GM12878 (cell line): ENCODE results near the gene ZNF528. TPM values are rescaled to one million over a fixed set of nuclear protein-coding genes. Genes with fewer than 3 reads are reported as not detected.

Experiments used
- ATAC-seq: fragments of 200-7000 bp; cut with Tn5 transposase; 3 replicates; pipeline ENCODE4 v1.9.1; 2020; ENCODE audit warnings: mild to moderate bottlenecking, moderate library complexity
- BruUV-seq: library from RNA; stranded (reverse); fragments of 400-500 nt; replicated peaks from 2 replicates; lab custom pipeline; 2021; lab: Mats Ljungman, UMichigan
- CTCF ChIA-PET: fragments of 300-600 bp; sonication (Branson Sonifier 250); formaldehyde crosslinking; extraction: SDS; loops from one replicate; lab custom pipeline; 2021; ENCODE audit warnings: inconsistent platforms; lab: Yijun Ruan, JAX
- POLR2A ChIA-PET: fragments of 350-600 bp; formaldehyde crosslinking; extraction: SDS; loops from one replicate; lab custom pipeline; 2021; ENCODE audit warnings: inconsistent platforms; lab: Charles Lee
- RAD21 ChIA-PET: fragments of 300-600 bp; sonication (Branson Sonifier 250); formaldehyde crosslinking; loops from one replicate; lab custom pipeline; 2023; ENCODE audit warnings: antibody characterized with exemption; ENCODE audit not compliant: unreplicated experiment; lab: Charles Lee
- SMC1A ChIA-PET: fragments of 300-600 bp; sonication (Branson Sonifier 250); formaldehyde crosslinking; loops from one replicate; lab custom pipeline; 2023; ENCODE audit not compliant: unreplicated experiment, uncharacterized antibody; lab: Charles Lee
- DNase-seq: peaks from one replicate; pipeline ENCODE4 v3.0.0-alpha.2; 2011; ENCODE audit warnings: low read depth, low spot score
- FAIRE-seq: peaks from 3 replicates; lab custom pipeline; 2011; peaks lifted over from hg19 to GRCh38; lab: Jason Lieb, UNC
- H2AFZ ChIP-seq: 2 replicates; pipeline ENCODE4 v1.6.0; 2011; ENCODE audit warnings: low read depth, low read length, control low read depth; ENCODE audit not compliant: control insufficient read depth
- H3K27ac ChIP-seq: 2 replicates; pipeline ENCODE4 v1.5.1; 2011; ENCODE audit warnings: control low read depth; ENCODE audit not compliant: control insufficient read depth, insufficient read depth
- H3K27me3 ChIP-seq, 2 experiments: replicated peaks in 1 of 2; 2 replicates each; pipeline versions ENCODE4 v1.6.0 to v1.6.1; 2011; ENCODE audit warnings: low read length in 1 of 2; ENCODE audit not compliant: control insufficient read depth in 2 of 2, insufficient read depth in 2 of 2
- H3K36me3 ChIP-seq, 2 experiments: 2 replicates each; pipeline ENCODE4 v1.5.1; 2011; ENCODE audit warnings: low read length in 1 of 2; ENCODE audit not compliant: control insufficient read depth in 2 of 2, insufficient read depth in 2 of 2
- H3K4me1 ChIP-seq: 2 replicates; pipeline ENCODE4 v1.6.1; 2011; ENCODE audit warnings: mild to moderate bottlenecking, low read length, moderate library complexity, mixed read lengths; ENCODE audit not compliant: control insufficient read depth, insufficient read depth
- H3K4me2 ChIP-seq: 2 replicates; pipeline ENCODE4 v1.6.0; 2011; ENCODE audit warnings: control low read depth; ENCODE audit not compliant: control insufficient read depth, insufficient read depth
- H3K4me3 ChIP-seq: fragments of 200-600 bp; sonication (generic); 2 replicates; pipeline ENCODE4 v1.5.1; 2016
- H3K79me2 ChIP-seq: 2 replicates; pipeline ENCODE4 v1.6.0; 2011; ENCODE audit warnings: low read length; ENCODE audit not compliant: control insufficient read depth, insufficient read depth
- H3K9ac ChIP-seq: 2 replicates; pipeline ENCODE4 v1.8.0; 2011; ENCODE audit warnings: low read length, control low read depth, mixed read lengths; ENCODE audit not compliant: control insufficient read depth, insufficient read depth
- H3K9me3 ChIP-seq: replicated peaks from 3 replicates; pipeline ENCODE4 v1.5.1; 2011; ENCODE audit warnings: mild to moderate bottlenecking, low read length; ENCODE audit not compliant: control insufficient read depth, insufficient read depth
- H4K20me1 ChIP-seq: 2 replicates; pipeline ENCODE4 v1.6.0; 2011; ENCODE audit not compliant: control insufficient read depth, insufficient read depth
- BCL3 ChIP-seq: IDR thresholded peaks from 2 replicates; pipeline ENCODE4 v1.6.1; 2011; ENCODE audit warnings: borderline replicate concordance, low read depth, mild to moderate bottlenecking, moderate library complexity, low read length; ENCODE audit not compliant: insufficient read depth, poor library complexity, severe bottlenecking
- BMI1 ChIP-seq: fragments of 450-650 bp; IDR thresholded peaks from 2 replicates; pipeline ENCODE4 v1.6.1; 2016; ENCODE audit warnings: mild to moderate bottlenecking, moderate library complexity, borderline replicate concordance
- CREB1 ChIP-seq: IDR thresholded peaks from 2 replicates; pipeline ENCODE4 v1.6.1; 2012; ENCODE audit warnings: low read depth, mild to moderate bottlenecking, inconsistent platforms
- E2F4 ChIP-seq: IDR thresholded peaks from 2 replicates; pipeline ENCODE4 v1.6.1; 2012; ENCODE audit warnings: low read depth, low read length, improper control_type of control experiment
- MXI1 ChIP-seq: fragments of 150-350 bp; IDR thresholded peaks from 2 replicates; pipeline ENCODE4 v1.6.1; 2011; ENCODE audit warnings: low read depth, mild to moderate bottlenecking, inconsistent platforms, low read length, improper control_type of control experiment
- MYB ChIP-seq: fragments of 150-350 bp; IDR thresholded peaks from 2 replicates; pipeline ENCODE4 v1.6.1; 2014; ENCODE audit warnings: mild to moderate bottlenecking, low read depth, low read length, borderline replicate concordance
- POU2F2 ChIP-seq: IDR thresholded peaks from 3 replicates; pipeline ENCODE4 v1.6.1; 2011; ENCODE audit warnings: low read depth, mild to moderate bottlenecking, low read length, borderline replicate concordance
- RBBP5 ChIP-seq: fragments of 200-600 bp; sonication (generic); conservative IDR thresholded peaks from 2 replicates; pipeline ENCODE4 v1.6.1; 2016
- RUNX3 ChIP-seq: IDR thresholded peaks from 2 replicates; pipeline ENCODE4 v1.6.1; 2012; ENCODE audit warnings: low read length, inconsistent platforms
- SREBF1 ChIP-seq: IDR thresholded peaks from 2 replicates; pipeline ENCODE4 v1.6.1; 2012; ENCODE audit warnings: mild to moderate bottlenecking, low read length
- STAT1 ChIP-seq: fragments of 450-650 bp; conservative IDR thresholded peaks from 2 replicates; pipeline ENCODE4 v1.6.1; 2014; ENCODE audit warnings: antibody characterized with exemption, mild to moderate bottlenecking
- ZBTB40 ChIP-seq: fragments of 450-650 bp; IDR thresholded peaks from 2 replicates; pipeline ENCODE4 v1.6.1; 2016; ENCODE audit warnings: mild to moderate bottlenecking, moderate library complexity, borderline replicate concordance
- WGBS: methylation state at CpG from one replicate; pipeline ENCODE4 v1.1.6; 2016; ENCODE audit warnings: low lambda C conversion rate; ENCODE audit not compliant: insufficient replicate concordance, insufficient coverage; ENCODE audit errors: missing lambda C conversion rate; 5-methylcytosine and 5-hydroxymethylcytosine counted together
- in situ Hi-C: fragments of 300-500 bp; cut with MboI; formaldehyde crosslinking; loops from 9 replicates; pipeline ENCODE4 v1.14.3; 2018; ENCODE audit warnings: mixed read lengths
- intact Hi-C: fragments of 100-400 bp; cut with micrococcal nuclease; formaldehyde crosslinking; loops from one replicate; pipeline ENCODE4 v1.14.2; 2022; ENCODE audit not compliant: unreplicated experiment
- polyA plus RNA-seq, 11 experiments: library from polyadenylated mRNA; depleted of rRNA in 4 of 11; unstranded in 6 of 11; stranded (reverse) in 5 of 11; fragments of >200 nt; fragmentation: Nextera tagmentation in 4 of 11; fragmentation: Illumina TruSeq in 1 of 11; extraction: Ambion mirVana in 4 of 11; extraction: Trizol in 1 of 11; gene quantifications; 1 replicate in 1 of 11; 2 replicates in 10 of 11; pipeline versions ENCODE4 v1.2.1 to v1.2.3, GENCODE V29; 2011 to 2016; ENCODE audit warnings: inconsistent platforms in 2 of 11, missing spikeins in 2 of 11, low read depth in 1 of 11
- total RNA-seq, 4 experiments: library from RNA; depleted of rRNA in 3 of 4; stranded (reverse); fragments of >200 nt in 3 of 4; fragmentation: Illumina TruSeq in 1 of 4; extraction: Trizol in 1 of 4; gene quantifications; 2 replicates each; pipeline versions ENCODE4 v1.2.1 to v1.2.3, GENCODE V29; 2013 to 2021

ZNF528 gene
- total and polyA plus RNA-seq, 10 of the 15 experiments (the other 5 are each of a cell fraction or from before 2014, with no cell fraction given) = 1.7 to 11.9 (median 6.6) TPM

GRCh38 chr19:52398081-52398441, 412 bp downstream of the ZNF528 start:
- TF ChIP-seq CREB1 = no peak
- 0 out of 2 replicates have a peak, but pooled peaks have one; percentile 23 for TF ChIP-seq ZBTB40
- ChIA-PET SMC1A (interaction anchor here (0.6 kb wide), 1 partner anchor 305 kb away, joined by 3 read pairs; no protein-coding TSS in a partner anchor), POLR2A (no interaction called here), CTCF (no interaction called here), RAD21 (no interaction called here)
- no peaks in the 10 kb centered on the region for H4K20me1 ChIP-seq
- H3K4me3 ChIP-seq = peak overlapping the region; percentile 69
- peak overlapping the region; percentile 88 for H2AFZ ChIP-seq
- FAIRE-seq = no peak
- peak overlapping the region; percentile 65 for H3K9ac ChIP-seq
- no peaks in the 10 kb centered on the region for H3K27me3 ChIP-seq
- H3K4me1 ChIP-seq = no peaks in the 10 kb centered on the region
- H3K36me3 ChIP-seq = no peaks in the 10 kb centered on the region
- peak overlapping the region; percentile 66 for H3K4me2 ChIP-seq
- intact Hi-C loops (no loop called here), in situ Hi-C loops (no loop called here)
- ATAC-seq = no peak; the same call in 1 of the 3 replicates
- WGBS = 33% methylated on average over 14 of the region's 14 CpGs
- no peak for DNase-seq
- peaks cover 14% of the 10 kb centered on the region; the same call in 2 of the 3 replicates for H3K9me3 ChIP-seq
- H3K79me2 ChIP-seq = no peaks in the 10 kb centered on the region
- peak overlapping the region; percentile 59 for H3K27ac ChIP-seq
- TSS peak; percentile 75 for BruUV-seq

- H3K9me3 ChIP-seq = no peaks in the 10 kb centered on the region; the same call in 2 of the 3 replicates
- H3K79me2 ChIP-seq = no peaks in the 10 kb centered on the region
- in situ Hi-C loops (no loop called here), intact Hi-C loops (no loop called here)
- ChIA-PET POLR2A (no interaction called here), CTCF (no interaction called here), RAD21 (no interaction called here), SMC1A (no interaction called here)
- WGBS = 85% methylated on average over 6 of the region's 6 CpGs
- H3K27ac ChIP-seq = no peak overlapping the region
- FAIRE-seq (no peak), DNase-seq (no peak), ATAC-seq (no peak)
- no peaks in the 10 kb centered on the region; a peak in 1 of 4 replicates for H3K36me3 ChIP-seq
- H3K4me2 ChIP-seq = no peak overlapping the region
- H2AFZ ChIP-seq = no peak overlapping the region
- H4K20me1 ChIP-seq = no peaks in the 10 kb centered on the region
- no peaks in the 10 kb centered on the region for H3K4me1 ChIP-seq
- H3K27me3 ChIP-seq = no peaks in the 10 kb centered on the region
- H3K9ac ChIP-seq = no peak overlapping the region
- no peak overlapping the region for H3K4me3 ChIP-seq
- no TSS peak for BruUV-seq
- no peak for TF ChIP-seq RBBP5
- TF ChIP-seq MXI1 = no peak
- TF ChIP-seq MYB = no peak
- no peak for TF ChIP-seq E2F4
- TF ChIP-seq RUNX3 = no peak
- TF ChIP-seq SREBF1 = no peak
- TF ChIP-seq POU2F2 = no peak
- no peak for TF ChIP-seq BMI1
- no peak for TF ChIP-seq STAT1
- no peak for TF ChIP-seq BCL3
Observed at GRCh38 chr19:52410276-52410675, 12.6 kb downstream of the ZNF528 start.
